IPS DF 6.9 (cell line): ENCODE results near the gene TECPR2.
"Not testable (repeated sequence)": the region's sequence is repeated elsewhere in the genome, so short reads cannot be mapped to it uniquely, and the experiment has no call there.

ENCODE experiments used
- DNase-seq: peaks from one replicate; pipeline ENCODE4 v3.0.0-alpha.2; 2013; ENCODE audit warnings: low read depth, low spot score
- H3K27ac ChIP-seq: one replicate; pipeline ENCODE4 v1.5.1; 2013; ENCODE audit warnings: low read length, control low read depth
- H3K27me3 ChIP-seq: 2 replicates; pipeline ENCODE4 v1.6.1; 2013; ENCODE audit warnings: mild to moderate bottlenecking, low read length; ENCODE audit not compliant: control insufficient read depth, insufficient read depth
- H3K36me3 ChIP-seq: 2 replicates; pipeline ENCODE4 v1.6.1; 2013; ENCODE audit warnings: low read length; ENCODE audit not compliant: control insufficient read depth, insufficient read depth
- H3K4me1 ChIP-seq: 2 replicates; pipeline ENCODE4 v1.6.1; 2013; ENCODE audit warnings: low read length; ENCODE audit not compliant: control insufficient read depth, insufficient read depth
- H3K4me3 ChIP-seq: 2 replicates; pipeline ENCODE4 v1.5.1; 2013; ENCODE audit warnings: mild to moderate bottlenecking, low read length
- H3K9me3 ChIP-seq: 2 replicates; pipeline ENCODE4 v1.6.1; 2013; ENCODE audit warnings: low read length, inconsistent platforms; ENCODE audit not compliant: control insufficient read depth, insufficient read depth
- WGBS: extraction: QIAGEN DNeasy Blood & Tissue Kit; methylation state at CpG from one replicate; pipeline ENCODE4 v1.1.7; 2013; ENCODE audit warnings: mixed read lengths, missing lambda C conversion rate; ENCODE audit not compliant: insufficient read length, insufficient coverage; 5-methylcytosine and 5-hydroxymethylcytosine counted together

TECPR2 gene

GRCh38 chr14:102320033-102320660 lies 42.6 kb upstream of the TECPR2 start:
- Histone ChIP-seq H3K27me3 (no peaks in the 10 kb centered on the region), H3K9me3 (no peaks in the 10 kb centered on the region), H3K4me3 (peak overlapping the region; percentile 82), H3K27ac (no peak overlapping the region), H3K4me1 (no peaks in the 10 kb centered on the region), H3K36me3 (no peaks in the 10 kb centered on the region; the same call in 1 of the 2 replicates)
- no peak for DNase-seq
- no CpG with 5 or more reads among the region's 30 CpGs for WGBS

GRCh38 chr14:102320671-102321455 lies 41.9 kb upstream of the TECPR2 start:
- Histone ChIP-seq H3K9me3 (no peaks in the 10 kb centered on the region), H3K27me3 (no peaks in the 10 kb centered on the region), H3K4me3 (no peak overlapping the region), H3K4me1 (no peaks in the 10 kb centered on the region), H3K36me3 (no peaks in the 10 kb centered on the region; the same call in 1 of the 2 replicates), H3K27ac (no peak overlapping the region)
- WGBS, result no CpG with 5 or more reads among the region's 17 CpGs
- DNase-seq, result no peak

GRCh38 chr14:102321456-102322422 lies 41.0 kb upstream of the TECPR2 start:
- no peaks in the 10 kb centered on the region; the same call in 1 of the 2 replicates for H3K36me3 ChIP-seq
- no peak overlapping the region for H3K27ac ChIP-seq
- H3K27me3 ChIP-seq, result no peaks in the 10 kb centered on the region
- no peaks in the 10 kb centered on the region for H3K4me1 ChIP-seq
- no CpG with 5 or more reads among the region's 12 CpGs for WGBS
- H3K4me3 ChIP-seq, result no peak overlapping the region
- H3K9me3 ChIP-seq, result no peaks in the 10 kb centered on the region
- no peak for DNase-seq

GRCh38 chr14:102323102-102323501 lies 39.6 kb upstream of the TECPR2 start:
- Histone ChIP-seq H3K9me3 (no peaks in the 10 kb centered on the region), H3K4me1 (no peaks in the 10 kb centered on the region), H3K36me3 (no peaks in the 10 kb centered on the region; the same call in 1 of the 2 replicates), H3K4me3 (no peak overlapping the region), H3K27me3 (no peaks in the 10 kb centered on the region), H3K27ac (no peak overlapping the region)
- DNase-seq, result no peak
- WGBS, result no CpG with 5 or more reads among the region's 8 CpGs

- no peak for DNase-seq
- Histone ChIP-seq H3K9me3 (no peaks in the 10 kb centered on the region), H3K4me3 (no peak overlapping the region), H3K27me3 (no peaks in the 10 kb centered on the region), H3K4me1 (no peaks in the 10 kb centered on the region), H3K36me3 (no peaks in the 10 kb centered on the region), H3K27ac (no peak overlapping the region)
- WGBS, result no CpG with 5 or more reads among the region's 9 CpGs
Observed at GRCh38 chr14:102325791-102326345, 36.9 kb upstream of the TECPR2 start.

- WGBS, result no CpG with 5 or more reads among the region's 14 CpGs
Observed at GRCh38 chr14:102326583-102326982, 36.2 kb upstream of the TECPR2 start.

GRCh38 chr14:102329381-102329780 lies 33.4 kb upstream of the TECPR2 start:
- H3K36me3 ChIP-seq, H3K4me1 ChIP-seq, H3K4me3 ChIP-seq, H3K27ac ChIP-seq, DNase-seq, H3K9me3 ChIP-seq, H3K27me3 ChIP-seq: not testable (repeated sequence)
- WGBS, result no CpG with 5 or more reads among the region's 6 CpGs

More at GRCh38 chr14:102326583-102326982, 36.2 kb upstream of the TECPR2 start:
- H3K36me3 ChIP-seq, result no peaks in the 10 kb centered on the region
- H3K4me3 ChIP-seq, result no peak overlapping the region
- H3K4me1 ChIP-seq, result no peaks in the 10 kb centered on the region
- no peak for DNase-seq
- no peak overlapping the region for H3K27ac ChIP-seq
- H3K9me3 ChIP-seq, result no peaks in the 10 kb centered on the region
- no peaks in the 10 kb centered on the region for H3K27me3 ChIP-seq

GRCh38 chr14:102330806-102331205 lies 31.9 kb upstream of the TECPR2 start:
- Histone ChIP-seq H3K27me3 (no peaks in the 10 kb centered on the region), H3K9me3 (no peaks in the 10 kb centered on the region), H3K4me1 (no peaks in the 10 kb centered on the region; the same call in 1 of the 2 replicates), H3K36me3 (peaks cover 3% of the 10 kb centered on the region; the same call in 1 of the 2 replicates), H3K27ac (no peak overlapping the region), H3K4me3 (no peak overlapping the region)
- DNase-seq, result no peak
- whole genome bisulfite sequencing, result no CpG with 5 or more reads among the region's 8 CpGs

- DNase-seq, result no peak
- no peaks in the 10 kb centered on the region; the same call in 1 of the 2 replicates for H3K4me1 ChIP-seq
- peaks cover 3% of the 10 kb centered on the region; the same call in 1 of the 2 replicates for H3K36me3 ChIP-seq
- H3K9me3 ChIP-seq, result no peaks in the 10 kb centered on the region
- no peaks in the 10 kb centered on the region for H3K27me3 ChIP-seq
- H3K27ac ChIP-seq, result no peak overlapping the region
- WGBS, result no CpG with 5 or more reads among the region's 7 CpGs
- no peak overlapping the region for H3K4me3 ChIP-seq
Observed at GRCh38 chr14:102333390-102333789, 29.4 kb upstream of the TECPR2 start.
